H1 (cell line): ENCODE measurements around the gene ADAM30. TPM values are rescaled to one million over a fixed set of nuclear protein-coding genes. Genes with fewer than 3 reads are reported as not detected.

Experiments used
- CTCF ChIP-seq, 3 experiments: IDR thresholded peaks; 1 replicate in 2 of 3; 2 replicates in 1 of 3; pipeline versions ENCODE4 v1.5.1 to v1.6.1; 2011; ENCODE audit warnings: low read length in 3 of 3, mild to moderate bottlenecking in 3 of 3, inconsistent platforms in 2 of 3, low read depth in 1 of 3, moderate library complexity in 1 of 3; ENCODE audit not compliant: insufficient read depth in 1 of 3; ENCODE audit errors: control extremely low read depth in 1 of 3
- polyA plus RNA-seq, 7 experiments: library from polyadenylated mRNA; depleted of rRNA in 3 of 7; stranded (reverse) in 5 of 7; unstranded in 2 of 7; fragments of >200 nt in 5 of 7; fragments of 200-250 nt in 2 of 7; gene quantifications; 1 replicate in 5 of 7; 2 replicates in 1 of 7; 4 replicates in 1 of 7; pipeline versions ENCODE4 v1.2.1 to v1.2.3, GENCODE V29; 2011 to 2013; ENCODE audit warnings: missing spikeins in 2 of 7, mixed read lengths in 2 of 7
- total RNA-seq: library from RNA; stranded (reverse); fragmentation: NEBNext Ultra II Directional; extraction: Animal tissue kit (Norgen Biotek cat#: 25700); gene quantifications from 2 replicates; pipeline ENCODE4 v1.2.1, GENCODE V29; 2021

The ADAM30 gene
- total and polyA plus RNA-seq, 2 of the 8 experiments (the other 6 are each of a cell fraction or from before 2014, with no cell fraction given) = not detected

GRCh38 chr1:119891386-119891785 lies 4.9 kb downstream of the ADAM30 start (continued):
- no peak for TF ChIP-seq CTCF (IDR thresholded peaks at IDR 0.05; ENCODE audit: control extremely low read depth in 1 of 3, insufficient read depth in 1 of 3, low read depth in 1 of 3, low read length in 3 of 3)
